Measurements from ENCODE around the gene RSBN1.

Gene RSBN1

GRCh38 chr1:113812661-113813135 is 422 bp upstream of the RSBN1 start:
- DNase-seq (ENCODE audit: low read depth in 2 of 2, low spot score in 1 of 2): no peak

DNA sequence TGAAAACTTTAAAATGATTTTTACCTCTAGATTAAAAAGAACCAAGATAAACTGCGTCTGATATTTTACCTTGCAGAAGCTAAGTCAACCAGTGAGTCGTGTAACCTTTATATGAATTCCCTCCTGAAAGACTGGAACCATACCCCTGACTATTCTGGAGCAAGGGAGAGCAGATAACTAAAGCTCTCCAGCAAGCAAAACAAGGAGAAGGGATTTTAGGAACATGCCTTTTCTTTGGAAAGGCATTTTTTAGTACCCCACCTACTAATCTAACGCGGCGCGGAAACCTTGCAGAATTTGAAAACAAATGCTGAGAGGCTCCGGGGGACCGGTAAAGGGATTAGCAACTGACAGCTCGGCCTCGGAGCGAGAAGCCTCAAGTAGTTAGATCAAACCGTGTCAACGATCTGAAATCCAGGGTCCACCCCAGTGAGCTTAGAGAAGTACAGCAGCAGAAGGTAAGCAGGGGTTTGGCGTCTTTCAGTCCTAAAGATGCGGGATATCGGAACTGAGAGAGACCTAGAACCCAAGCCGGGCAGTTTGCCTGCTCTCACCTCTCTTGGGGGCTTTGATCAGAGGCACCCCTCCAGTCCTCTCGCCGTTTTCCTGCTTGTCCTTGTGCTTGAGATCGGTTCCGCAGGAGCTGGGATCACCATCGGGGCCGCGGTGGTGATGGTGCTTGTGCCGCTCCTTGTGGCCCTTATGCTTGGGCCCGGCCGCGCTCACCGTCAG is 954 bp downstream of the RSBN1 start:
- peak in 1 of 2 donors; percentile 14 for DNase-seq (ENCODE audit: low read depth in 2 of 2, low spot score in 1 of 2)

GRCh38 chr1:113809670-113810602 is 2.3 kb downstream of the RSBN1 start:
- no peak for DNase-seq (ENCODE audit: low read depth in 2 of 2, low spot score in 1 of 2)

DNA sequence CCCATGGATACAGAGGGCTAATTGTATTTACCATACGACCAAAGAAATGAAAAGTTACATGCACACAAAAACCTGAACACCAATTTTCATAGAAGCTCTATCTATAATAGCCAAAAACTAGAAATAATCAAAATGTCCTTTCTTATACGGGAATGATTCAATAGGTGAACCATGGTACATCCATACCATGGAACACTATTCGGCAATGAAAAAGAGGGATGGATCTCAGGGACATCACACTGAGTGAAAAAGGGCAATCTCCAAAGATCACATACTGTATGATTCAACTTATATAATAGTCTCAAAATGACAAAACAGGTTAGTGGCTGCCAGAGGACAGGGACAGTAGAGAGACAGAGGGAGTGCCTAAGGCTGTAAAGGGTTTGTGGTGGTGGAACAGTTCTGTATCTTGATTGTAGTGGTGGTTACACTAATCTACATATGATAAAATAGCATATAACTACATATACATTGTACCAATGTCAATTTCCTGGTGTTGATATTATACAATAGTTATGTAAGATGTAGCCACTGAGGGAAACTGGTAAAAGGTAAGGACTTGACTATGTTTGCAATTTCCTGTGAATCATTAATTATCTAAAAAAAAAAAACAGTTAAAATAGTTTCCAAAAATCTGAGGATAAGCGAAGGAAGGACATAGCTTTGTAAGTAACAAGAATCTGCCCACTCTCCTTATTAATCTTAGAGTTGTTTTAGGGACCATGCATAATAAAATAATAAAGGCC is 3.7 kb downstream of the RSBN1 start:
- DNase-seq (ENCODE audit: low read depth in 2 of 2, low spot score in 1 of 2): no peak

DNA sequence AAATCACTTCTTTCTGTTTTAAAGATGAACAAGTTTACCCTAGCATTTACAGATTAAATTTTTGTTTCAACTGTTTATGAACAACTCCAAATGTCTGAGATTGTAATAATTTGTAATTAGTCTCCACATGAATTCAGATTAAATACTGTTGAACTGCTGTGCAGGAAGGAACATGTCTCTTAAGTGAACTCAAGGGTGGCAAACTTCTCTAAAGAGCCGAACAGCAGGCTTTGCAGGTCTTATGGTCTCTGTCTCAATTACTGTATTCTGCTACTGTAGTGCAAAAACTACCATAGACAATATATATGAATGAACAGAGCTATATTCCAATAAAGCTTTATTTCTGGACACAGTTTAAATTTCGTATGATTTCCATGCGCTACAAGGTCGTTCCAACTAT is 6.6 kb downstream of the RSBN1 start:
- no peak for DNase-seq (ENCODE audit: low read depth in 2 of 2, low spot score in 1 of 2)

- no peak for DNase-seq (ENCODE audit: low read depth in 2 of 2, low spot score in 1 of 2)
These were observed 7.1 kb downstream of the RSBN1 start for GRCh38 chr1:113805256-113805531.

- no peak for DNase-seq (ENCODE audit: low read depth in 2 of 2, low spot score in 1 of 2)
These were observed 7.6 kb downstream of the RSBN1 start for GRCh38 chr1:113804421-113805255.

- no peak for DNase-seq (ENCODE audit: low read depth in 2 of 2, low spot score in 1 of 2)
These were observed 9.8 kb downstream of the RSBN1 start for GRCh38 chr1:113802367-113803007.

DNA sequence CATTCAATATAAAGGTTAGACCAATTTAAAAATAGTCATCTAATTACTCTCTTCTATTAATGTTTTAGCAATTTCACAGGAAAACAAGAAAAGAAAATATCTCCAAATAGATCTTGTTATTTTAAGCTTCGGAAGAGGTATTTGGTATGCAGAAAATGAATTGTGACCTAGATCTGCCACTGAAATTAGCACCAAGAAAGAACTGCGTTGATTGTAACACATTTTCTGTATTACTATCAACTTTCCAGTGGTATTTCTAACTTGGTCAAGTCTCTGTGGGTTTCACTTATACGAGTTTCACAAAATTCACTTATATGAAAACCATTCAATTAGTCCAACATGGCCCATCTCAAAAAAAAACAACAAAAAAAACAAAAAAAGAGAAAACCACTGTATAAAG is 11.8 kb downstream of the RSBN1 start:
- no peak for DNase-seq (ENCODE audit: low read depth in 2 of 2, low spot score in 1 of 2)

DNA sequence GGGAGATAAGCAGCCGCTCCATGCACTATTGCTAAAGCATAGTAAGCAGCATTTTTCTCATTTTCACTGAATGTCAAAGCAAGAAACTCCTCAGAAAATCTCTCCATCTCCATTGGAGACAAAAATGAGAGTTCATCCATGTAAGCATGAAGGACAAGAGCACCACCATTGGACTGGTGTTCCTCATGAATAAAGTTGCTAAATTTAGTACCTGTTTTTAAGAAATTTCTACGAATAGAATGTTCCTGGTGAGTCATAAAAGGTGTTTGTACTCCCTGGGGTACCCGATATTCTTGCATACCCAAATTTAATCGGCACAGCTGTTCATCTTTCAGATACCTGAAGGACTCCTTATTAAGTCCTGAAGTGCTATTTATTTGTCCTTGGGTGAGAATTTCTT is 14.8 kb downstream of the RSBN1 start:
- no peak for DNase-seq (ENCODE audit: low read depth in 2 of 2, low spot score in 1 of 2)

DNA sequence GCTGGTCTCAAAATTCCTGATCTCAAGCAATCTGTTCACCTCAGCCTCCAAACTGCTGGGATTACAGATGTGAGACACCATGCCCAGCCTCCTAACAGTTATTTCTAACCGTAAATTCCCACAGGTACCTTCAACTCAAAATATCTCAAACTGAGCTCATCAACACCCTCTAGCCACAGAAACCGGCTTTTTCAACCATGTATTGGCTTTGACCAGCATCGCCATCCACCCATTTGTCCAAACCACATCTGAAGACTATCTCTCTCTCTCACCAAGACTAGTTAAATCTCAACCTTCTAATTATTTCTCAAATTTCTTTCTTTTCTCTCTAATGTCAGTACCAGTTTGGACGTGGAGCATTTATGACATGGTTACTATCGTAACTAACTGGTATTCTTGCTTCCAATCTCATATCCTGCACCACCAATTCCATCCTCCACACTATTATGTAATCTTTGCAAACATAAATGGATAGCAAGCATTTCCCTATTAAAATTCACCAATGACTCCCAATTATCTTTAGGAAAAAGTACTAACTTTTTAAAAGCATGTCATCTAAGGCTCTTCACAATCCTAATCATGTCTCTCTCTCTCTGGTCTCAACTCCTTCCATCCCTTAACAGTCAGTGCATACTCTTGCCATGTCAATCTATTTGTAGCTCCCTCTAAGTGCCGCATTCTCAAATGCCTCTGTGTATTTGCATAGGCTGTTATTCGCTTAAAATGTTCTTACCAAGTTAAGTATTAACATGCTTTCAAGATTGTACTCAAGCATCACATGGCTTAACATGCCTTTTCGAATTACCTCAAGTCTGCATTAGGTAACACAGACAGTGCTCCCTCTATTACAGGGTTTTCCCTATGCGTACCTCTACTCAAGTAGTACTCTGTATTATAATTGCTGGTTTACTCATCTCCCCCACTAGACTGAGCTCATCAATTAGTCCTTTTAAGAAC is 18.1 kb downstream of the RSBN1 start:
- DNase-seq (ENCODE audit: low read depth in 2 of 2, low spot score in 1 of 2): no peak

DNA sequence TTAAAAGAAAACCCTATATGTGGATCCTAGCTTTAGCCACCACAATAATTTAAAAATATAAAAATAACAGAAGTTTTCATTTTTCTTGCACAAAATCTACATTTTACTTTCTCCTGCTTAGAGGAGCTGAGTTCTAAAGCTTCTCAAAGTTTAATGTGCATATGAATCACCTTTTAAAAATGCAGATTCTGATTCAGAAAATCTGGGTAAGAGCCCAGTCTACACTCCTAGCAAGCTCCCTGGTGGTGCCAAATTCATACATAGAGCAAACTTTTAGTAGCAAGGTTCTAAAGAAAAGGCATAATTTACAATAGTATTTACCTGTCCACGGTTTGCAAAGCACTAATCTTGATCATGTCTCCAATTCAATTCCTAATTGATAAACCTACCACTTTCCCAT is 19.3 kb downstream of the RSBN1 start:
- no peak for DNase-seq (ENCODE audit: low read depth in 2 of 2, low spot score in 1 of 2)

- DNase-seq (ENCODE audit: low read depth in 2 of 2, low spot score in 1 of 2): no peak
These were observed 19.8 kb downstream of the RSBN1 start for GRCh38 chr1:113792471-113792870.

DNA sequence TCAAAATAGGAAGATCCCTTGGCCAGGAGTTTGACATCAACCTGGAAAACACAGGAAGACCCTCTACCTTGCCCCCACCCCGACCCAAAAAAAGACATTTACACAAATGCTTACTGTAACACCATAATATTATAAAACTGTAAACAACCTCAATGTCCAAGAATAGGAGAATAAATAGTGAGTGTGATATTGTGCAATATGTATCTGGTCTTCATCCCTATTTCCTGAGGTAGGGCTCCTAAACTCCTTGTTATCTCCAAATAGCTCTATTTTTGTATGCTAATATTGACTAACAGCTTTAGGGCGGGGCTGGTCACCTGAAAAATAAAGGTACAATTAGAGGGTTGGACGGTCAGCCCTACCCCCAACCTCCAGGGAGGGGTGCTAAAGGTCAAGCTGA is 23.5 kb downstream of the RSBN1 start:
- no peak for DNase-seq (ENCODE audit: low read depth in 2 of 2, low spot score in 1 of 2)

DNA sequence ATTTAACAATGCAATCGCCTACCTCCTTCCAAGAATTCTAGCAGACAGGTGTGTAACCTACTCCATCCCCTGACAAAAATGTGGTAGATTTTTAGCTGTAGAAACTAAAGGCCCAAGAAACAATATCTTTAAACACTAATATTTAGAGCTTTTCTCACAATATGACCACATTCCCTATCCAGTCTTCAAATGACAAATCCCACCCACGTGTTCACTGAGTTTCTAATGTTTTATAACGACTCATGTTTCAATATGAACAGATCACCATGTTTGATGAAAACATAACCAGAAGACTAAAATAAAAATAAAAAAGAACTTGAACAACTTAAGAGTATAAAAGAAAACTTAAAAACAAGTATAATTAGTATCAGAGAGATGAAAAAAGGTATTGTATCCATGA is 24.6 kb downstream of the RSBN1 start:
- DNase-seq (ENCODE audit: low read depth in 2 of 2, low spot score in 1 of 2): no peak

GRCh38 chr1:113786069-113786468 is 26.2 kb downstream of the RSBN1 start:
- DNase-seq (ENCODE audit: low read depth in 2 of 2, low spot score in 1 of 2): no peak

GRCh38 chr1:113784104-113784779 is 28.0 kb downstream of the RSBN1 start:
- DNase-seq (ENCODE audit: low read depth in 2 of 2, low spot score in 1 of 2): no peak

GRCh38 chr1:113783254-113784103 is 28.8 kb downstream of the RSBN1 start:
- DNase-seq (ENCODE audit: low read depth in 2 of 2, low spot score in 1 of 2): no peak

Data from stimulated activated CD8-positive, alpha-beta memory T cell treated with anti-CD3 and anti-CD28 coated beads, Interleukin-4, amount 100 ng/mL, for 4 hours (primary cell).